ENCODE results near the gene CKLF.

GRCh38 chr16:66534376-66534799, 18.0 kb upstream of the CKLF start:
- TF ChIP-seq, protein P1, sequence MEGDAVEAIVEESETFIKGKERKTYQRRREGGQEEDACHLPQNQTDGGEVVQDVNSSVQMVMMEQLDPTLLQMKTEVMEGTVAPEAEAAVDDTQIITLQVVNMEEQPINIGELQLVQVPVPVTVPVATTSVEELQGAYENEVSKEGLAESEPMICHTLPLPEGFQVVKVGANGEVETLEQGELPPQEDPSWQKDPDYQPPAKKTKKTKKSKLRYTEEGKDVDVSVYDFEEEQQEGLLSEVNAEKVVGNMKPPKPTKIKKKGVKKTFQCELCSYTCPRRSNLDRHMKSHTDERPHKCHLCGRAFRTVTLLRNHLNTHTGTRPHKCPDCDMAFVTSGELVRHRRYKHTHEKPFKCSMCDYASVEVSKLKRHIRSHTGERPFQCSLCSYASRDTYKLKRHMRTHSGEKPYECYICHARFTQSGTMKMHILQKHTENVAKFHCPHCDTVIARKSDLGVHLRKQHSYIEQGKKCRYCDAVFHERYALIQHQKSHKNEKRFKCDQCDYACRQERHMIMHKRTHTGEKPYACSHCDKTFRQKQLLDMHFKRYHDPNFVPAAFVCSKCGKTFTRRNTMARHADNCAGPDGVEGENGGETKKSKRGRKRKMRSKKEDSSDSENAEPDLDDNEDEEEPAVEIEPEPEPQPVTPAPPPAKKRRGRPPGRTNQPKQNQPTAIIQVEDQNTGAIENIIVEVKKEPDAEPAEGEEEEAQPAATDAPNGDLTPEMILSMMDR (IDR thresholded peaks at IDR 0.05) = no peak
- no peak for TF ChIP-seq POLR2A (IDR thresholded peaks at IDR 0.05)

Measured in lower leg skin (tissue), 3 donors.